Kasumi-1 (cell line): ENCODE data around the gene CNRIP1.
A peak's percentile ranks its signal among the peaks of the same experiment; 100 is the strongest.
"Not testable (repeated sequence)": the region's sequence is repeated elsewhere in the genome, so short reads cannot be mapped to it uniquely, and the experiment has no call there.

Source experiments
- DNase-seq, 2 experiments: peaks; one replicate each; lab custom pipeline; 2025; lab: John Stamatoyannopoulos, UW

Gene CNRIP1

DNA sequence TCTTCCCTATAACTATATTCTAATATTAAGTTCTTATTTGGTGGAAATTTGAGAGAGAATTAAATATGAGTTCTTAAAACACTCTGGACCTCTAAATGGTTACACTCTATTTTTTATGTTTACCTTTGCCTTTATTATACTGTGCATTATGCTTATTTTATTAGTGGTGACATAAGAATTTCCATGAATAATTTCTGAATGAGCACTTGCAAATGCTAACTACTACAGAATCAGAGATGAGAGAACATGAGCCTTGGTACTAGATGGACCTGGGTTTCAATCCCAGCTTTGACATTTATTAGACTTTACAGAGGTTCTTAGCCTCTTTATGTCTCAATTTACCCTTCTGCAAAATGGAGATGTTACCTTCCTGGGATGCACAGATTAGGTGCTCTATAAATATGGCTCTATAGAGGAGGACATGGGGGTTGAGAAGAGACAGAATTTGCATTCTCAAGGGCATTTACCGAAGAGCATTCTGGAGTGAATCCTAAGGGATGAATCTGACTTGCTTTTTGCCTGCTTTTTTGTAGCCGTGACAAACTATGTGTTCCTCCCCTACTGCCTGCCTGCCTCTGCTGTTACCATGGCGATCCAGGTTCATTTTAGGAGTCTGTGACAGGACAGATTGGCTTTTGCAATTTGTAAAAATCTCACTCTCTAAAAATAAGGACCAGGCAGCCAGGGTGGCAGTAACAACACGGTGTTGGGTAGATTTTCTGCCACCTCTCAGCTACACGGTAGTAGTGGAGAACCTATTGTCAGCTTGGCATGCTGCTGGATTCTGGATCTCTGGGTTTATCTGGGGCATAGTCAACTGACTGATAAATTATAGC is 20.7 kb upstream of the CNRIP1 start:
- DNase-seq, result no peak

DNA sequence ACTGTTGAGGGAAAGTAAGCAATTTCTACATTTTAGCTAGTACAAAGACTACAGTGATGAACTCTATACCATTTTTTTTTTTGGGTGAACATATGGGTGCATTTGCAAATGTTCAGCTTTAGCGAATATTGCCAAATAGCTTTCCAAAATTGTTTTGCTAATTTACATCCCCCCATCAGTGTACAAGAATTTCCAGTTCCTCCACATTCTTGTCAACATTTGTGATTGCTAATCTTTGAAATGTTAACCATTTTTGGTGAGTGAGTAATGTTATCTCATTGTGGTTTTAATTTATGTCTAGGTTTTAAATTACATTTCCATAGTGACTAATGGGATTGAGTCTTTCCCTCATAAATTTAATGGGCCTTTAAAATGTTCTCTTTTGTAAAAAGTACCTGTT is 16.4 kb upstream of the CNRIP1 start:
- DNase-seq, result no peak

DNA sequence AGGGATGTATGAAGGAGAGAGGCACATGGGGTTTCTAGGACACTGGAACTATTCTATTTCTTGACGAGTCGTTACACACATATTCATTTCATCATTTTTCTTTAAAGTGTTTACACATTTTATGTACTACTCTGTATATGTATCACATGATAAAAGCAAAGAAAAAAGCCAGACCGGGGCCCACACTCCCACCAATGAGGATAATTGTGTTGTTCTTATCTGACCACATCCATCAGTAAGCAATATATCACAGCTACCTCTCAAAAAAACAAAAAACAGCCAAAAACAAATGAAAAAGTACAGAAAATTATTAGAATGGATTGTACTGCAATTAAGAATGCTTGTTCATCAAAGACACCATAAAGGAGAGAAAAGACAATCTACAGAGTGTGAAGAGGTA is 14.2 kb upstream of the CNRIP1 start:
- DNase-seq, result no peak

DNA sequence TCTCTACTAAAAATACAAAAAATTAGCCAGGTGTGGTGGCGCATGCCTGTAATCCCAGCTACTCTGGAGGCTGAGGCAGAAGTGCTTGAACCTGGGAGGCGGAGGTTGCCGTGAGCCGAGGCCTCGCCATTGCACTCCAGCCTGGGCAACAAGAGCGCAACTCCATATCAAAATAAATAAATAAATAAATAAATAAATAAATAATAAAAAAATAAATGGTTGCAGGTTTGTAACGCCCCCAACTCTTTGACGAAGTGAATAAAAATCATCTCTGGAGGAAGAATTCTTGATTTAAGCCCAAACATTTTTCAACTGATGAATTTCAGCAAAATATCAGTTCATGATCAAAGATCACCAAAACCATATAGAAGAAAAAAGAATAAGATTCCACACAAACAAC is 13.3 kb upstream of the CNRIP1 start:
- DNase-seq, result no peak

DNA sequence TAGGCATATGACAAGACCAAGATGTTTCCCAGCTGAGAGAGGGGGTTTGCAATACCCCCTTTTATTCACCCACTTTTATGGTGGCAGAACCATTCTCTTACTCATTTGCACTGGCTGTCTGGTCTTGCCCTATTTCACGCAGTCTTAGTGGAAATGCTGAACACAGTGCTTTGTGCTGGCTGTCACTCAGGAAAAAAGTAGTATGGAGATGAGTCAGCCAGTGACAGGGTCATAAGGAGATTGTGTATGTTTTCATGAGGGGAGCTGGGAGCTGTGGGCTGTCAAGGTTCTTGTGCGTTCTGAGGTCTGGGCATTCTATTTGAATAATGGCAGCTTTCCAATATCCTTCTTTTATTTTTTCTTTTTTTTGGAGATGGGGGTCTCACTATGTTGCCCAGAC is 10.9 kb upstream of the CNRIP1 start:
- no peak for DNase-seq

DNA sequence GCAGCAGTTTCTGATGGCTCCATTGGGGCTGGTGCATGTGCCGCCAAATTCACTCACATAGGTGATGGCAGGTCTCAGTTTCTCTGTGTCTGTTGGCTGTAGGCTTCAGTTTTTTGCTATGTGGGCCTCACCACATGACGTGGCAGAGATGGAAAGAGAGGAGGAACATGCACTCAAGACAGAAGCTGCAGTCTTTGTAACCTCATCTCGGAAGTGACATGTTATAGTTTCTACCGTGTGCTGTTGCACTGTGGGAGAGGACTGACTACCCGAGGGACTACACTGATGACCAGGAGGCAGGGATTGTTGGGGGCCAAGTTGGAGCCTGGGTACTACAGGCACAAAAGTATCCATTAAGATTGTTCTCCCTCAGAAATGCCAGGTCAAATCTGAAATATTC is 9.2 kb upstream of the CNRIP1 start:
- DNase-seq, result no peak

DNA sequence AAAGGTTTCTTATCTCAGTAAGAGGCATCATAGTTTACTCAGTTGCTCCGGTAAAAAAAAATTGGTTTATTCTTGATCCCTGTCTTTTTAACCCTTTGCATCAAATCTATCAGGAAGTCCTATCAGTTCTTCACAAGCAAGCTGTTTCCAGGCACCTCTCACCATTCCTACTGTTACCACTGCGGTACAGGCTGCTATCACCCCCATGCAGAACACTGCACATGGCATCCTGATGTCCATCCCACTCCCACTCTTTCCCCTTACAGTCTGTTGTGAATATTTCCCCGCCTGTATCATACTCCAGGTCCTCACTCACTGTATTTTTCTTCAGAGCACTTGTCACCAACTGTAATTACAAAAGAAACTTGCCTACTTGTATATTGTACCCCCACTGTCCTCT is 5.3 kb upstream of the CNRIP1 start:
- DNase-seq, result no peak

DNA sequence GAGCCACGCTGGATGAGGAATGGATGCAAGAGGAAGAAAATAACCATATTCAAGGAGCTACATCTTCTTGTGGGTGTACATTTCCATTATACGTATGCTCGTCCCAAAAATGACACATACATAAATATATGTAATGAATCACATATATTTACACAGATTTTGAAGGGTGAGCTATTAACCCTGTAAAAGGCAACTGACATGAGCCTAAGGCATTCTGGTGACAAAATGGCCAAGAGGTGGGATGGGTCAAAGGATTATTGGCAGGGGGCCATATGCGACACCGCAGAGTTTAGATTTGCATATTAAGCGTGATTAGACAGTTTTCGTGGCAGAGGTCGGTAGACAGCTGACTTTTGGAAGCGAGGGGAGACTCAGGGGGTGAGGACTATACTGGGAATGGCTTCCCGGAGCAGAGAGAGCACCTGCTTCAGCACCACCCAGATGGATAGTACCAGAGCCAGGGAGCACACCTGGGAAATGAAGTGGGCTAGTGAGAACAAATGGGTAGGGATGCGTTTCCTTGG is 431 bp upstream of the CNRIP1 start:
- peak in 1 of 2 experiments; percentile 33 for DNase-seq

DNA sequence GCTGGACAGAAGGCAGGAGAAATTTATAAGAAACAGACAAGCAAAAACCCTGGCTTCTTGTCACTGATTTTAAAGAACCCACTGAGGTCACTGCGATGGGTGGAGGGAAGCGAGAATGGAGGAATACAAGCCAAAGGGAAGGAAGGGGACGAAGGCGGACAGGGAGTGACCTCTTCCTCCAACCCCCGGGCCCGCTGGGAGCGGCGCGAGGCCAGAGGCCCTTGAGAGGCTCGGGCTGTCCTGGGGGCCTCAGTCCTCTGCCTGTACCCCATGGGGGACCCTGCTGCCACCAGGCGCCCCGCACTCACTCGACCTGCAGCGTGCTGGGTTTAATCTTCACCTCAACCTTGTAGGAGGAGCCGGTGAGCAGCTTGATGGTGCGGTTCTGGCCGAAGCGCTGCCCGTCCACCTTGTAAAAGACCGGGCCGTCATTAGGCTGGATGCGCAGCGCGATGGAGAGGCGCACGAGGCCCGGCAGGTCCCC is 793 bp downstream of the CNRIP1 start:
- DNase-seq, result no peak

DNA sequence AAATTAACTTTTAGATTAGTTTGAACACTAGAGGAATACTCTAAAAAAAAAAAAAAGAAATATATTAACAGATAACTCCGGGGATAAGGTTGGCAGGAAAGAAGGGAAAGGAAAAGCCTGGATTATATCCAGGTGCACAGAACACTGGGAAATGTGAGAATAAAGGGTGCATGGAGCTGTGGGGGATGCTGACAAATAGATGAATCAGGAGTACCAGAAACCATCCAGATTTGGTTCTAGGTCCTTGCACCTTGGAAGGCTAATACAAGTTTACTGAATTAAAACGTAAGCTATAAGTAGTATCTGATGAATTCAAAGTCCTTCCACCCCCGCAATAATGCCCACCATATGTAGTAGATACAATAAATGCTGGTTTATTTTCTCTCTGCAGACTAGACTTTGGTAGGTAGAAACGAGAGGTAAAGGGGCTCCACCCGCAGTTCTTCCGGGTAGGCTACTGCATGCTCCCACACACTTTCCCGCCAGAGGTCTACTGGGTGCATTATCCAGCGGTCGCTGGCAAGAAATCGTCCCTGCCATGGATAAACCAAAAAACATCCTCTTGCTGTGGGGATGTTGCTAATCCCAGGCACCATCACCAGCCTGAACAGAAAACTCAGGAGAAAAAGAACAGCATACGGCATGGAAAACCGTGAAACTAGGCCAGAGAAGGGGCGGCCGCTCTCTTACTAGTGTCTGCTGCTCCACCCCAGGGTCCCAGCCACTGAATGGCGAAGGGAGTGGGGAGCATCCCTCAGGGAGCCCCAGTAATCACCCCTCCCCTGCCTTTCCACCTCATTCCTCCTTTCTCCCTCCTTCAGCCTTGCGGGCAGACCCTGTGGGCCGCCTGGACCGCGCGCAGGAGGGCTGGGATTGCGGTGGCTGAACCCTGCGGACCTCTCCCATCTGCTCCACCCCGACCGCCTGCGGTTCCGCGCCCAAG is 1.5 kb downstream of the CNRIP1 start:
- DNase-seq, result no peak

DNA sequence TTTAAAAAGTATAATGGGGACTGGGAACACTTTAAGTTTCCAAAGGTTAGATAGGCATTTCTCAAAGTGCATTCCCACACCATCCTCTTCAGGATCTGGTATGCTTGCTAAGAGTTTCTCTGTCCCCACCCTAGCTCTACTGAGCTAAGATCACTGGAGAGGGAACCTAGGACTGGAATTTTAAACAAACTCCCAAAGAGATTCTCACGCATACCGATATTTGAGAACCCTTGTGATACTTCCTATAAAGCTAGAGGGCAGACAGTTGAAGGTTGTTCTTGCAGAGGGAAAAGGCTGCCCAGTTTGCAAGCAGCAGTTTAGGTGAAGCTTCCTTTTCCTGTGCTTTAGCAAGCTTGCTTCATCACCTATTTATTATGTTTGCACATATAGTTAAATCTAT is 3.6 kb downstream of the CNRIP1 start:
- peak; percentile 58 to 82 for DNase-seq

DNA sequence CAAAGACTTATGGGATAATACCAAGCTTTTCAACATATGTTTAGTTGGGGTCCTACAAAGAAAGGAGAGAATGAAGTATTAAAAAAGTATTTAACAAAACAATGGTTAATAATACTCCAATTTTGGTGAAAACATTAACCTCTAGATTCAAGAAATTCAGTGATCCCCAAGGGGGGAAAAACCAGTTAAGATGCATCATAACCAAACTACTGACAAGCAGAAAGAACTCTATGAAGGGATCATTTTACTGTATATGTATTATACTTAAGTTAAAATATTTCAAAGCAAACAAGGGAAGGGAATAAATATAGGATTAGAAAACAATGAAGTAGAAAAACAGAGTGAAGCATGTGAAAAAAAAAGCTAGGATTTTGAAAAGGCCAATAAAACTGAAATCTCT is 8.7 kb downstream of the CNRIP1 start:
- no peak for DNase-seq

DNA sequence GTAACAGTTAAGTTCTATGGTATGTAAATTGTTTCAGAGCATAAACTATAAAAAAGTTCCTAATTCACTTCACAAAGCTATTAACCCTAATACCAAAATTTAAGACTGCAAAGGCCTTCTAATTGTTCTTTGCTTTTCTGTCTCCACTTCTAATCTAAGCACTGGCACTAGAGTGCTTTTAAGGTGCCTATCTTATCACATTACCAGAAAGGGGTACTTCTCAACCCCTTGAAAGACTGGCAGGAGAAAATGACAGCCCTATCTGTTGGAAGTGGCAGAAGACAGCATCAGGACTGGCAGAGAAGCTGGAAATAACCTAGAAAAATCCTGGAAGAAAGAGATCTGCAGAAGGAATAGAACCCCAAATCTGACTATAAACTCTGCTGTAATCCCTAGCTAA is 10.3 kb downstream of the CNRIP1 start:
- no peak for DNase-seq

DNA sequence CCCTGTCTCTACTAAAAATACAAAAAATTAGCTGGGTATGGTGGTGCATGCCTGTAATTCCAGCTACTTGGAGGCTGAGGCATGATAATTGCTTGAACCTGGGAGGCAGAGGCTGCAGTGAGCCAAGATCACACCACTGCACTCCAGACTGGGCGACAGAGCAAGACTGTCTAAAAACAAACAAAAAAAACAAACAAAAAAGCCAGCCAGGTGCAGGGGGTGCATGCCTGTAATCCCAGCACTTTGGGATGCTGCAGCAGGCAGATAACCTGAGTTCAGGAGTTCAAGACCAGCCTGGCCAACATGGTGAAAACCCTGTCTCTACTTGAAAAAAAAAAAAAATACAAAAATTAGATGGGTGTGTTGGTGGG is 15.9 kb downstream of the CNRIP1 start:
- DNase-seq, result not testable (repeated sequence)

DNA sequence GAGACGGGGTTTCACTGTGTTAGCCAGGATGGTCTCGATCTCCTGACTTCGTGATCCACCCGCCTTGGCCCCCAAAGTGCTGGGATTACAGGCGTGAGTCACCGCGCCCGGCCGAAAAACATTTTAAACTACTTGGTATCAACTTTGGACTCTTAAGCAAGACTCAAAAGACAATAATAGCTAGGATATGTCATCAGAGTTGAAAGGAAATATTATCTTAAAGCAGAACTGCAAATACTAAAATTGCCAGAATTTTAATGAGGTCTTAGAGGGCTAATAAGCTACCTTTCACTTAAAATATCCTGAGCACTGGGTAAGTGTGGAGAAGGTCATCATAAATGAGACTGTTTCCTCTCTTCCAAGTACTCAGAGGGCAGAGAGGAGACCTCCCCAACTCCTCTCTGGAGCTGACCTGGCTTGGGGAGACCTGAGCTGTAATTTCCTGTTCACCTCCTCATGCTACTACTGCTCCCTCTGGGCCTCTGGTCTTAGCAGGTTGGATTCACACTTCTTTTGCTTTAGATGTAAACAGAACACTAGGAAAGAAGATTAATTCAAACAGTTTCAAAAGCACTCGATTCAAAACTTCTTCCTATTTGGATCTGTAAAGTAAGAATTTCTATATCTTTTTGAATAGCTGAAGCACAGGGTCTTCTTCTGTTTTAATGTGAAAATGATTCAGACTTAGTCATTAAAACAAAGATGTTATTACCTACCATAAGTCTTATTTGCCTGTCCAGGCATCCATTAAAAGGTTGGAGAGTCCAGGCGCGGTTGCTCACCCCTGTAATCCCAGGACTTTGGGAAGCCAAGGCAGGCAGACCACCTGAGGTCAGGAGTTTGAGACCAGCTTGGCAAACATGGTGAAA is 16.5 kb downstream of the CNRIP1 start:
- DNase-seq, result no peak

DNA sequence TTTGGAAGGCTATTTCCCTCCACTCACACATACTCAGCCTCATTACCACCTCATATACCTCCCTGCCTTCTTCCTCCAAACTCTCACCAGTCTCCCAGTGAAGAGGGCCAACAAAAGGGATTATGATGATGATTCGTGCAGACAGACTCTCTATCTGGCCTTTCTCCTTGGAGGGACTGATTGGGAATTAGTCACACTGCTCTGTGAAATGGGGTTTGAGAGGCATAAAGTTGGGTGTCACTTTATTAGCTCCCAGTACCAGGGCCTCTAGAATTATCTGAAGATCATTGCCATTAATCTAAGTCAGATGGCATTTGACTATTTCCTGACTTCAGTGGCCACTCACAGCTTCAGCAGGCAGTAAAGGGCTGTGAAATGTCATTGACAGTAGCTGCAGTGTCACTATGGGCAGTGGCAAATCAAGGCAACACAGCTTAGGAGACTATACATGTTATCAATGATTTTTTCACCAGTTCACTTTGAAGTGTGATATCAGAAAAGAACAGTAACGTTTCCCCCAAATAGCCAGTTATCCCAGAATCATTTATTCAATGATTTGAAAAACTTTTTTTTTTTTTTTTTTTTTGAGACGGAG is 17.4 kb downstream of the CNRIP1 start:
- DNase-seq, result no peak

DNA sequence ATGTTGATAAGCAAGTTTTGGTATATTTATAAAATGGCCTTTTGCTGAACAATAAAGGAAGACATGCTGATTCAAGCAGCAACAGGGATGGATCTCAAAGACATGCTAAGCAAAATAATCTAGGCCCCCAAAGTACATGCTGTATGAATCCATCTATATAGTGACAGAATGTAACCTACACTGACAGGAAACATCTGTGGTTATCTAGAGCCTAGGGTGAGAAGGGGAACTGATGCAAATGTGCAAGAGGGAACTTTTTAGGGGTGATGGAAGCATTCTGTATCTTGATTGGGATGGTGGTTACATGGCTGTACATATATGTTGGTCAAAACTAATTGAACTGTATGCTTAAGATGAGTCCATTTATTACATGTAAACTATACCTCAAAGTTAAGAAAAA is 24.2 kb downstream of the CNRIP1 start:
- peak; percentile 84 to 90 for DNase-seq

DNA sequence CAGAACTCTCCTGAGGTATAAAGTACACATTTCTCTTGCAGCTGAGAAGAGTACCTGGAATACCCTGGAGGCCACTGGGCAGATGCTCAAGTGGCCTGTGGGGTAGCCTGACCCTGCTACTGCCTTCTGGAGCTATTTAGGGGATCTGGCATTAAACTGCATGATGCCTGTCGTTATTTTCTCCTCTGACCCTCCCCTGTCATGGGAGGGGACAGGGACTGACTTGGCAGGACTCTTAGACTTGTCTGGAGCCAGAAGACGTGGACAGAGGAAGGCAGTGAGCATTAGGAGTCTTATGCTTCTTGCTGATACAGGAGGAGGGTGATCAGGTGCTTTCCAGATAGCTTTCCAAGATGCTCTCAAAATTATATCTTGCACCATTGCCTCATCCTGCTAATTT is 24.8 kb downstream of the CNRIP1 start:
- DNase-seq, result no peak

DNA sequence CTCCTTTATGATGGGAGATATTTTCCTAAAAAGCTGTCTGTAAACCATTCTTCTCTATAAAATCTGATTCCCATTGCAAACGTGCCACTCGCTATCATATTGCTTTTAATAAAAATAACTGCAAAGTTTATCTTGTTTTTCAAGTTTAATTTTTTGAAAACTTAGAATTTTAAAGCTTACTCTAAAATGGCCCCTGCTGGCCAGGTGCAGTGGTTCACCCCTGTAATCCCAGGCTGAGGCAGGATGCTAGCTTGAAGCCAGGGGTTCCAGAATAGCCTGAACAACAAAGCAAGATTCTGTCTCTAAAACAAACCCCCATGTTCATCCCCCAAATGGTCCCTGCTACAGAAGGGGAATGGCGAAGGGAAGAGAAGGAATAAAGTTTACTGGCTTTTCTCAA is 25.6 kb downstream of the CNRIP1 start:
- DNase-seq, result no peak

DNA sequence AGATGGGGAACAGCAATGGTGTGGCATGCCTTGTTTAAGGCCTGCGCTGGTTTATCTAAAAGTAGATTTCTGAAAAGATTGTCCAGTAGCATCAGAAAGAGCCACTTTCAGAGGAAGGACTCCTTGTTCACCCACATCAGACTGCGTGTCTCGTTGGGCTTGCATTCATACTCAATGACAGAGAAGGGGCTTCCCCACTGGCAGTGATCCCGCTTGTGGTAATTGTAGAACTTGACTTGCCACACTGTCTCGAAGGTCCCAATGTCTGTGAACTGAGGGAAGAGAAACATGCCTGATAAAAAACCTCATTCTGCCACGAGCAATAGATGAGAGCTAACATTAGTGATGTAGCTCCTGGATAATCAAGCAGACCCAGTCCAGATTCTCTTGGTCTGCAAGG is 26.0 kb downstream of the CNRIP1 start:
- DNase-seq, result no peak

DNA sequence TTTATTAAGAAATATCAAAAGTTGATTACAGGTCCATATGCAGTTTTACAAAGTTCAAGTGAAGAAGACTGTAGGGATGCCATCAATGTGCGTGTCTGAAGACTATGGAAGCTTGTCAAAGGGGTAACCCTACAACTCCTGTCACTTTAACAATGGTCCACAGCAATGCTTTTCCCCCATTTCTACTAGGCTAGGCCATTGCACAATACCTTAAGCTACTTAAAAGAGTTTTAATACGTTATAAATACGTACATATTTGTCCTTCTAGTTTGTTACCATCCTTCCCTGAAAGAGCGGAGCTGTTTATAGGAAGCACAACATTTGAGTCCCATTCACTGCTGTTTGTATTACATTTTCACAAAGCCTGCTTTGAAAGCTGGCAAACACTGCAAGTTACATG is 26.7 kb downstream of the CNRIP1 start:
- no peak for DNase-seq
